HepG2 (cell line): Measurements from ENCODE around the gene TGM2. TPM values are rescaled to one million over a fixed set of nuclear protein-coding genes. Genes with fewer than 3 reads are reported as not detected.
A peak's percentile ranks its signal among the peaks of the same experiment; 100 is the strongest.

ENCODE experiments used
- ARNT2 ChIP-seq: sonication (generic); formaldehyde crosslinking; IDR thresholded peaks from 2 replicates; pipeline ENCODE4 v1.8.0; 2022; ENCODE audit warnings: mild to moderate bottlenecking, low read depth, missing genetic modification reagents, moderate library complexity
- BORCS8-MEF2B ChIP-seq: sonication (generic); formaldehyde crosslinking; IDR thresholded peaks from 2 replicates; pipeline ENCODE4 v1.8.0; 2022; ENCODE audit warnings: mild to moderate bottlenecking, missing genetic modification reagents
- CCAR2 ChIP-seq: fragments of 200-400 bp; formaldehyde crosslinking; optimal IDR thresholded peaks from 2 replicates; pipeline ENCODE3; 2018; ENCODE audit warnings: low read depth, mild to moderate bottlenecking, low read length, moderate library complexity
- DR1 ChIP-seq: sonication (generic); formaldehyde crosslinking; IDR thresholded peaks from 2 replicates; pipeline ENCODE4 v1.8.0; 2021; ENCODE audit warnings: mild to moderate bottlenecking, missing genetic modification reagents, inconsistent platforms
- EZH2 ChIP-seq: conservative IDR thresholded peaks from 2 replicates; pipeline ENCODE4 v1.6.1; 2012; ENCODE audit warnings: mild to moderate bottlenecking, low read depth, low read length, moderate library complexity
- FOXO1 ChIP-seq: sonication (generic); formaldehyde crosslinking; IDR thresholded peaks from 2 replicates; pipeline ENCODE4 v1.4.0; 2020; ENCODE audit warnings: missing genetic modification reagents
- GTF3A ChIP-seq: sonication (generic); formaldehyde crosslinking; conservative IDR thresholded peaks from 2 replicates; pipeline ENCODE4 v1.4.0; 2020; ENCODE audit warnings: mild to moderate bottlenecking, missing genetic modification reagents
- IRF2 ChIP-seq: IDR thresholded peaks from 2 replicates; pipeline ENCODE4 v1.6.1; 2018; ENCODE audit warnings: missing genetic modification reagents, missing compliant biosample characterization
- KMT2B ChIP-seq: IDR thresholded peaks from 2 replicates; pipeline ENCODE4 v1.6.1; 2016; ENCODE audit warnings: missing genetic modification reagents, missing compliant biosample characterization
- MAFK ChIP-seq, 2 experiments: IDR thresholded peaks in 1 of 2; conservative IDR thresholded peaks in 1 of 2; 2 replicates each; pipeline ENCODE4 v1.6.1; 2011; ENCODE audit warnings: improper control_type of control experiment in 2 of 2, low read length in 2 of 2
- NONO ChIP-seq, 2 experiments: fragments of 450-650 bp in 1 of 2; sonication (generic) in 1 of 2; formaldehyde crosslinking in 1 of 2; IDR thresholded peaks in 1 of 2; conservative IDR thresholded peaks in 1 of 2; 2 replicates each; pipeline versions ENCODE4 v1.6.1 to v1.8.0; 2017 to 2022; ENCODE audit warnings: mild to moderate bottlenecking in 1 of 2, missing genetic modification reagents in 1 of 2, moderate library complexity in 1 of 2
- TCF12 ChIP-seq, 2 experiments: fragments of 450-650 bp in 1 of 2; sonication (generic) in 1 of 2; formaldehyde crosslinking in 1 of 2; IDR thresholded peaks; 2 replicates each; pipeline versions ENCODE4 v1.6.1 to v1.8.0; 2017 to 2022; ENCODE audit warnings: antibody characterized with exemption in 1 of 2, mild to moderate bottlenecking in 1 of 2, missing genetic modification reagents in 1 of 2, moderate library complexity in 1 of 2
- THYN1 ChIP-seq: sonication (generic); formaldehyde crosslinking; IDR thresholded peaks from 2 replicates; pipeline ENCODE4 v1.8.1; 2023; ENCODE audit warnings: low read depth, mild to moderate bottlenecking, moderate library complexity, missing genetic modification reagents, borderline replicate concordance
- ZBTB7A ChIP-seq: sonication (generic); formaldehyde crosslinking; IDR thresholded peaks from 2 replicates; pipeline ENCODE4 v1.8.0; 2022; ENCODE audit warnings: mild to moderate bottlenecking, missing genetic modification reagents
- ZNF121 ChIP-seq: sonication (generic); formaldehyde crosslinking; IDR thresholded peaks from 2 replicates; pipeline ENCODE4 v1.5.0; 2020; ENCODE audit warnings: mild to moderate bottlenecking, missing genetic modification reagents
- ZNF326 ChIP-seq: sonication (generic); formaldehyde crosslinking; IDR thresholded peaks from 2 replicates; pipeline ENCODE4 v1.4.0; 2020; ENCODE audit warnings: missing genetic modification reagents, borderline replicate concordance
- ZNF34 ChIP-seq: sonication (generic); formaldehyde crosslinking; IDR thresholded peaks from 2 replicates; pipeline ENCODE4 v1.4.0; 2020; ENCODE audit warnings: mild to moderate bottlenecking, missing genetic modification reagents, borderline replicate concordance
- ZNF414 ChIP-seq: sonication (generic); formaldehyde crosslinking; IDR thresholded peaks from 2 replicates; pipeline ENCODE4 v1.5.0; 2020; ENCODE audit warnings: missing genetic modification reagents
- ZNF672 ChIP-seq: sonication (generic); formaldehyde crosslinking; IDR thresholded peaks from 2 replicates; pipeline ENCODE4 v1.8.1; 2022; ENCODE audit warnings: missing genetic modification reagents
- polyA plus RNA-seq, 8 experiments: library from polyadenylated mRNA; depleted of rRNA in 3 of 8; stranded (reverse) in 7 of 8; unstranded in 1 of 8; fragments of >200 nt; fragmentation: Illumina TruSeq in 4 of 8; extraction: Trizol in 4 of 8; gene quantifications; 2 replicates each; pipeline versions ENCODE4 v1.2.1 to v1.2.3, GENCODE V29; 2011 to 2016; ENCODE audit warnings: low read depth in 4 of 8, missing spikeins in 1 of 8, mixed read lengths in 1 of 8; ENCODE audit not compliant: insufficient read depth in 1 of 8
- total RNA-seq, 5 experiments: library from RNA; depleted of rRNA; stranded (reverse); fragments of >200 nt; fragmentation: Illumina TruSeq; extraction: Trizol; gene quantifications; 2 replicates each; pipeline ENCODE4 v1.2.3, GENCODE V29; 2016; ENCODE audit warnings: low read depth in 1 of 5
- TF ChIP-seq, protein P1 (sequence below): sonication (generic); formaldehyde crosslinking; IDR thresholded peaks from 2 replicates; pipeline ENCODE4 v1.8.0; 2023; ENCODE audit warnings: mild to moderate bottlenecking, missing genetic modification reagents
- TF ChIP-seq, protein P2 (sequence below): sonication (generic); formaldehyde crosslinking; IDR thresholded peaks from 2 replicates; pipeline ENCODE4 v1.4.0; 2020; ENCODE audit warnings: missing genetic modification reagents, low read depth, mild to moderate bottlenecking, borderline replicate concordance
- TF ChIP-seq, protein P3 (sequence below): sonication (generic); formaldehyde crosslinking; IDR thresholded peaks from 2 replicates; pipeline ENCODE4 v1.4.0; 2020; ENCODE audit warnings: missing genetic modification reagents
- TF ChIP-seq, protein P4 (sequence below): sonication (generic); formaldehyde crosslinking; IDR thresholded peaks from 2 replicates; pipeline ENCODE4 v1.8.0; 2022; ENCODE audit warnings: missing genetic modification reagents, mild to moderate bottlenecking, borderline replicate concordance
- TF ChIP-seq, protein P5 (sequence below): sonication (generic); formaldehyde crosslinking; IDR thresholded peaks from 2 replicates; pipeline ENCODE4 v1.4.0; 2020; ENCODE audit warnings: mild to moderate bottlenecking, missing genetic modification reagents

The TGM2 gene
- total and polyA plus RNA-seq, 2 of the 13 experiments (the other 11 are each of a cell fraction or from before 2014, with no cell fraction given): 4.2 to 46.4 TPM

- TF ChIP-seq, protein P1, sequence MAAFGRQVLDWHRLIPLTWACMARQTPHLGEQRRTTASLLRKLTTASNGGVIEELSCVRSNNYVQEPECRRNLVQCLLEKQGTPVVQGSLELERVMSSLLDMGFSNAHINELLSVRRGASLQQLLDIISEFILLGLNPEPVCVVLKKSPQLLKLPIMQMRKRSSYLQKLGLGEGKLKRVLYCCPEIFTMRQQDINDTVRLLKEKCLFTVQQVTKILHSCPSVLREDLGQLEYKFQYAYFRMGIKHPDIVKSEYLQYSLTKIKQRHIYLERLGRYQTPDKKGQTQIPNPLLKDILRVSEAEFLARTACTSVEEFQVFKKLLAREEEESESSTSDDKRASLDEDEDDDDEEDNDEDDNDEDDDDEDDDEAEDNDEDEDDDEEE (CRISPR knock-in tag): no peak
- TF ChIP-seq FOXO1 (CRISPR knock-in tag) (peak; percentile 93), BORCS8-MEF2B (CRISPR knock-in tag) (no peak), ZNF326 (CRISPR knock-in tag) (no peak), ZNF34 (CRISPR knock-in tag) (no peak), TCF12 (IDR thresholded peaks at IDR 0.05) (no peak), TCF12 (CRISPR knock-in tag; IDR thresholded peaks at IDR 0.05) (no peak), KMT2B (CRISPR knock-in tag) (no peak), ZNF121 (CRISPR knock-in tag) (no peak), MAFK (conservative IDR thresholded peaks at IDR 0.05 in 1 of 2, IDR thresholded peaks at IDR 0.05 in 1 of 2; ENCODE audit: low read length in 2 of 2) (no peak), IRF2 (CRISPR knock-in tag) (0 out of 2 replicates have a peak, but pooled peaks have one; percentile 49), THYN1 (no peak), ZBTB7A (CRISPR knock-in tag) (no peak), EZH2 (no peak), NONO (IDR thresholded peaks at IDR 0.05) (no peak), NONO (CRISPR knock-in tag; conservative IDR thresholded peaks at IDR 0.05) (no peak), CCAR2 (no peak), ZNF414 (CRISPR knock-in tag) (no peak), GTF3A (CRISPR knock-in tag) (no peak), ARNT2 (no peak), DR1 (CRISPR knock-in tag) (no peak), ZNF672 (no peak)
- TF ChIP-seq, protein P2, sequence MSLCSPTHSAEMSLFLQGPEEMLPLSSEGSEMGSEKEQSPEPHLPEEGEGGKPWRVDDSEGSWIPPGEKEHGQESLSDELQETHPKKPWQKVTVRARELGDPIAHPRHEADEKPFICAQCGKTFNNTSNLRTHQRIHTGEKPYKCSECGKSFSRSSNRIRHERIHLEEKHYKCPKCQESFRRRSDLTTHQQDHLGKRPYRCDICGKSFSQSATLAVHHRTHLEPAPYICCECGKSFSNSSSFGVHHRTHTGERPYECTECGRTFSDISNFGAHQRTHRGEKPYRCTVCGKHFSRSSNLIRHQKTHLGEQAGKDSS (CRISPR knock-in tag): no peak
- TF ChIP-seq, protein P3, sequence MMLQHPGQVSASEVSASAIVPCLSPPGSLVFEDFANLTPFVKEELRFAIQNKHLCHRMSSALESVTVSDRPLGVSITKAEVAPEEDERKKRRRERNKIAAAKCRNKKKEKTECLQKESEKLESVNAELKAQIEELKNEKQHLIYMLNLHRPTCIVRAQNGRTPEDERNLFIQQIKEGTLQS (CRISPR knock-in tag): no peak
- TF ChIP-seq, protein P4, sequence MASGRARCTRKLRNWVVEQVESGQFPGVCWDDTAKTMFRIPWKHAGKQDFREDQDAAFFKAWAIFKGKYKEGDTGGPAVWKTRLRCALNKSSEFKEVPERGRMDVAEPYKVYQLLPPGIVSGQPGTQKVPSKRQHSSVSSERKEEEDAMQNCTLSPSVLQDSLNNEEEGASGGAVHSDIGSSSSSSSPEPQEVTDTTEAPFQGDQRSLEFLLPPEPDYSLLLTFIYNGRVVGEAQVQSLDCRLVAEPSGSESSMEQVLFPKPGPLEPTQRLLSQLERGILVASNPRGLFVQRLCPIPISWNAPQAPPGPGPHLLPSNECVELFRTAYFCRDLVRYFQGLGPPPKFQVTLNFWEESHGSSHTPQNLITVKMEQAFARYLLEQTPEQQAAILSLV (CRISPR knock-in tag): no peak
- TF ChIP-seq, protein P5, sequence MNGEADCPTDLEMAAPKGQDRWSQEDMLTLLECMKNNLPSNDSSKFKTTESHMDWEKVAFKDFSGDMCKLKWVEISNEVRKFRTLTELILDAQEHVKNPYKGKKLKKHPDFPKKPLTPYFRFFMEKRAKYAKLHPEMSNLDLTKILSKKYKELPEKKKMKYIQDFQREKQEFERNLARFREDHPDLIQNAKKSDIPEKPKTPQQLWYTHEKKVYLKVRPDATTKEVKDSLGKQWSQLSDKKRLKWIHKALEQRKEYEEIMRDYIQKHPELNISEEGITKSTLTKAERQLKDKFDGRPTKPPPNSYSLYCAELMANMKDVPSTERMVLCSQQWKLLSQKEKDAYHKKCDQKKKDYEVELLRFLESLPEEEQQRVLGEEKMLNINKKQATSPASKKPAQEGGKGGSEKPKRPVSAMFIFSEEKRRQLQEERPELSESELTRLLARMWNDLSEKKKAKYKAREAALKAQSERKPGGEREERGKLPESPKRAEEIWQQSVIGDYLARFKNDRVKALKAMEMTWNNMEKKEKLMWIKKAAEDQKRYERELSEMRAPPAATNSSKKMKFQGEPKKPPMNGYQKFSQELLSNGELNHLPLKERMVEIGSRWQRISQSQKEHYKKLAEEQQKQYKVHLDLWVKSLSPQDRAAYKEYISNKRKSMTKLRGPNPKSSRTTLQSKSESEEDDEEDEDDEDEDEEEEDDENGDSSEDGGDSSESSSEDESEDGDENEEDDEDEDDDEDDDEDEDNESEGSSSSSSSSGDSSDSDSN (CRISPR knock-in tag): no peak
Observed at GRCh38 chr20:38093641-38094077, 71.4 kb downstream of the TGM2 start (continued).
